ENCODE results near the gene ADAM10.

The ADAM10 gene

DNA sequence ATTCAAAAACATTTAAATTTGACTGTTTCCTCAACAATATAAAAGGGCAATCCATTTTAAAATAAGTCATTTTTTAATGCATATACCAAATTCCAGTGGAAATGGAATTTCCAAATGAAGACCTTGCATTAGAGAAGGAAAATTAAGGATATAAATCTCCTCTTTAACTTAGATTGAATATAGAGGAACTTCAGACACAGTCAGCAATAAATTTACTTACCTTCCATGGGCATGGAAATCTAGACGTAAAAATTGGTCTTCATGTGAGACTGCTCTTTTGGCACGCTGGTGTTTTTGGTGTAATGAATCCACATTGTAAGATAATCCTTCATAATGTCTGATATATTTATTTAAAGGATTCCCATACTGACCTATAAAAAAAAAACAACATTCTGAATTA is 32.1 kb downstream of the ADAM10 start:
- DNase-seq (ENCODE audit: low spot score in 2 of 2): no peak
- in situ Hi-C loops (cut with MboI; ENCODE audit: low sequenced_read_pairs): no loop called here
- H3K4me3 ChIP-seq: no peak overlapping the region
- H3K36me3 ChIP-seq (replicated peaks): no peaks in the 10 kb centered on the region; the same call in 1 of the 2 replicates
- H3K9me3 ChIP-seq: no peaks in the 10 kb centered on the region
- H3K4me1 ChIP-seq: no peaks in the 10 kb centered on the region
- H3K27me3 ChIP-seq (ENCODE audit: low read depth): no peaks in the 10 kb centered on the region

- Histone ChIP-seq H3K9me3 (no peaks in the 10 kb centered on the region), H3K36me3 (replicated peaks) (no peaks in the 10 kb centered on the region; the same call in 1 of the 2 replicates), H3K4me3 (no peak overlapping the region), H3K27me3 (ENCODE audit: low read depth) (no peaks in the 10 kb centered on the region), H3K4me1 (no peaks in the 10 kb centered on the region)
- in situ Hi-C loops (cut with MboI; ENCODE audit: low sequenced_read_pairs): no loop called here
- DNase-seq (ENCODE audit: low spot score in 2 of 2): no peak
Measured at GRCh38 chr15:58716027-58716426, 33.5 kb downstream of the ADAM10 start.

DNA sequence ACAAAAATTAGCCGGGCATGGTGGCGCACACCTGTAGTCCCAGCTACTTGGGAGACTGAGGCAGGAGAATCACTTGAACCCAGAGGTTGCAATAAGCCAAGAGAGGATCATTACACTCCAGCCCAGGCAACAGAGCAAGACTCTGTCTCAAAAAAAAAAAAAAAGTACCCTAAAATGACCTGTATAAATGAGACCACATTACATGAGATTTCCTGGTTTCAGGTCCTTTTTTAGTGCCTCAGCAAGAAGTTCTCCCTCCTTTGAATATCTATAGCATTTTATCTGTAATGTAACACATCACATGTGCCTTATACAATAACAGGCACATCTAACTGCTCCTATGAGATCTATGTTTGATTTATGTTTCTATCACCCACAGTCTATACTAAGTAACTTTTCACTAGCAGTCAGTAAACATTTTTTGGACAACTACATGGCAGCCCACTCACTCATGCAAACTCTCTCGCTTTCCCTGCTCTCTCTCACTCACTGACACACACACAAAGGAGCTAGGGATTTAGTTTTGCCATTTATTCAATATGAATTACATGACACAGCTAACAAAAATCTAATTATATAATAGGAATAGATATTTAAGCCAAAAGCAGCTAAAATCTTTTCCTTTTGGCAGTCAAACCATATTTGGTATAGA is 34.1 kb downstream of the ADAM10 start:
- H3K27me3 ChIP-seq (ENCODE audit: low read depth): no peaks in the 10 kb centered on the region
- no peaks in the 10 kb centered on the region for H3K4me1 ChIP-seq
- DNase-seq (ENCODE audit: low spot score in 2 of 2): no peak
- no peak overlapping the region for H3K4me3 ChIP-seq
- no peaks in the 10 kb centered on the region for H3K9me3 ChIP-seq
- in situ Hi-C loops (cut with MboI; ENCODE audit: low sequenced_read_pairs): no loop called here
- H3K36me3 ChIP-seq (replicated peaks): no peaks in the 10 kb centered on the region; the same call in none of the 2 replicates

GRCh38 chr15:58710701-58711100 is 38.8 kb downstream of the ADAM10 start:
- in situ Hi-C loops (cut with MboI; ENCODE audit: low sequenced_read_pairs): no loop called here
- peaks cover 4% of the 10 kb centered on the region; the same call in 1 of the 2 replicates for H3K4me1 ChIP-seq
- DNase-seq (ENCODE audit: low spot score in 2 of 2): no peak
- H3K9me3 ChIP-seq: no peaks in the 10 kb centered on the region
- H3K4me3 ChIP-seq: no peak overlapping the region
- H3K36me3 ChIP-seq (replicated peaks): no peaks in the 10 kb centered on the region; the same call in 1 of the 2 replicates
- H3K27me3 ChIP-seq (ENCODE audit: low read depth): no peaks in the 10 kb centered on the region

GRCh38 chr15:58707397-58707796 is 42.1 kb downstream of the ADAM10 start:
- no peak for DNase-seq (ENCODE audit: low spot score in 2 of 2)
- in situ Hi-C loops (cut with MboI; ENCODE audit: low sequenced_read_pairs): no loop called here
- Histone ChIP-seq H3K4me3 (no peak overlapping the region), H3K9me3 (no peaks in the 10 kb centered on the region; the same call in 1 of the 2 replicates), H3K4me1 (peaks cover 18% of the 10 kb centered on the region), H3K36me3 (replicated peaks) (peaks cover 4% of the 10 kb centered on the region; the same call in 1 of the 2 replicates), H3K27me3 (ENCODE audit: low read depth) (no peaks in the 10 kb centered on the region)

DNA sequence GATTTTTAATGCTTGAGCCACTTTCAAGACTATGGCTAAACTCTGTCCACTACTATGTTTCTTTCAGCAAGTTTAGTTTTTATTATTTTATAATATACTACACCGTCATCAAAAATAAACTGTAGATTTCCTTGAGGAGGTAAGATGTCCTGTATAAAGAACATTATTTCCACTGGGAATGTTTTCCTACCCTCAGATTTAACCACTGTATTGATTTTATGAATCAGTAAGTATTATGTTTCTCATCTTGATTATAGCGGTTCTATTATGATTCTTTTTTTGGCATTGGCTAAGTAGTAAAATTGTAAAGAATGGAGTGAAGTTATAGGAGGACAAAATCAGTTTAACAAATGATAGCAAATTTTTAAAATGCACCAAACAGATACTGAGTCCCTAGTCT is 44.4 kb downstream of the ADAM10 start:
- DNase-seq (ENCODE audit: low spot score in 2 of 2): no peak
- Histone ChIP-seq H3K4me3 (no peak overlapping the region), H3K9me3 (no peaks in the 10 kb centered on the region; the same call in 1 of the 2 replicates), H3K27me3 (ENCODE audit: low read depth) (no peaks in the 10 kb centered on the region), H3K36me3 (replicated peaks) (peaks cover 5% of the 10 kb centered on the region), H3K4me1 (peaks cover 18% of the 10 kb centered on the region)
- in situ Hi-C loops (cut with MboI; ENCODE audit: low sequenced_read_pairs): no loop called here

DNA sequence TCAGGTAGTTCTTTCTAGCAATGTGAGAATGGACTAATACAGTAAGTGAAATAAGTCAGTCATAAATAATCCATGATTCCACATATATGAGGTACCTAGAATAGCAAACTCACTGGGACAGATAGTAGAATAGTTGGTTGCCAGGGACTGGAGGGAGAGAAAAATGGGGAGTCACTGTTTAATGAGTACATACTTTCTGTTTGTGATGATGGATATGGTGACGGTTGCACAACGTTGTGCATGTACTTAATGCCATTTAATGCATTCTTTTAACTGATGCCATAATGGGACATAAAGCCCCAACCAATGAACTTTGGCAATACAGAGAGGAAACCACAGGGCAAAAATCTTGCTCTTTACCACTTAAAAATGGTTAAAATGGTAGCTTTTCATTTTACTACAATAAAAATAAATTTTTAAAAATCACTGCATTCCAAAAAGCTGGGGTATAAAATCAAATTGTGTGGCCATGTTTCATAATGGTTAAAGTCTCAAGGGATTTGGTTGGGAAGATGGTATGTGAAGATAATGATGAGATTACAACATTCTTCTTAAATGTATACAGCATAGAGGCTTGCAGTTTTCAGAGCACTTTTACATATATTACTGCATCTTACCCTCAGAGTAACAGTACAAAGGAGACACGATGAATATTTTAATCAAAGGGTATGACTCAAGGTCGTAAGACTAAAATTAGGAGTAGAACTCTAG is 45.2 kb downstream of the ADAM10 start:
- in situ Hi-C loops (cut with MboI; ENCODE audit: low sequenced_read_pairs): no loop called here
- Histone ChIP-seq H3K9me3 (no peaks in the 10 kb centered on the region; the same call in 1 of the 2 replicates), H3K4me3 (no peak overlapping the region), H3K27me3 (ENCODE audit: low read depth) (no peaks in the 10 kb centered on the region), H3K36me3 (replicated peaks) (peaks cover 9% of the 10 kb centered on the region), H3K4me1 (peaks cover 17% of the 10 kb centered on the region)
- no peak for DNase-seq (ENCODE audit: low spot score in 2 of 2)

DNA sequence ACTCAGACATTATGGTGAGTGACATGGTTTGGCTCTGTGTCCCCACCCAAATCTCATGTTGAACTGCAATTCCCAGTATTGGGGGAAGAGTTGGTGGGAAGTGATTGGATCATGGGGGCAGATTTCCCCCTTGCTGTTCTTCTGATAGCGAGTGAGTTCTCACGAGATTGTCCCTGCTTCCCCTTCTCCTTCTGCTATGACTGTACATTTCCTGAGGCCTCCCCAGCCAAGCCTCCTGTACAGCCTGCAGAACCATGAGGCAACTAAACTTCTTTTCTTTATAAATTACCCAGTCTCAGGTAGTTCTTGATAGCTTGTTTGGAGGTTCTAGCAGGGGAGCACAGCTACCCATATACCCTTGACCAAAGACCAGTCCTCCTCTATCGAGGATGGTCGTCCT is 45.9 kb downstream of the ADAM10 start:
- H3K36me3 ChIP-seq (replicated peaks): peaks cover 9% of the 10 kb centered on the region
- H3K9me3 ChIP-seq: no peaks in the 10 kb centered on the region; the same call in 1 of the 2 replicates
- no peak overlapping the region for H3K4me3 ChIP-seq
- peaks cover 16% of the 10 kb centered on the region for H3K4me1 ChIP-seq
- DNase-seq (ENCODE audit: low spot score in 2 of 2): no peak
- in situ Hi-C loops (cut with MboI; ENCODE audit: low sequenced_read_pairs): no loop called here
- H3K27me3 ChIP-seq (ENCODE audit: low read depth): no peaks in the 10 kb centered on the region

- in situ Hi-C loops (cut with MboI; ENCODE audit: low sequenced_read_pairs): no loop called here
- H3K9me3 ChIP-seq: no peaks in the 10 kb centered on the region; the same call in 1 of the 2 replicates
Measured at GRCh38 chr15:58702233-58702632, 47.3 kb downstream of the ADAM10 start.

DNA sequence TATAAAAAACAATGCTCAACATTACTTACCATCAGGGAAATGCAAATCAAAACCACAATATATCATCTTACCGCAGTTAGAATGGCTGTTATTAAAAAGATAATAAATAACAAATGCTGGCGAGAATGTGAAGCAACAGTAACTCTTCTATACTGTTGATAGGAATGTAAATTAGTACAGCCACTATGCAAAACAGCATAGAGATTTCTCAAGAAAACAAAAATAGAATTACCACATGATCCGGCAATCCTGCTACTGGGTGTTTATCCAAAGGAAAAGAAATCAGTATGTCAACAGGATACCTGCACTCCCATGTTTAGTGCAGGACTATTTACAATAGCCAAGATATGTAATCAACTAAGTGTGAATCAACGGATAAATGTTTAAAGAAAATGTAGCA is 48.1 kb downstream of the ADAM10 start:
- in situ Hi-C loops (cut with MboI; ENCODE audit: low sequenced_read_pairs): no loop called here
- Histone ChIP-seq H3K4me1 (peaks cover 16% of the 10 kb centered on the region), H3K4me3 (no peak overlapping the region), H3K27me3 (ENCODE audit: low read depth) (no peaks in the 10 kb centered on the region), H3K9me3 (no peaks in the 10 kb centered on the region; the same call in 1 of the 2 replicates), H3K36me3 (replicated peaks) (peaks cover 9% of the 10 kb centered on the region)
- DNase-seq (ENCODE audit: low spot score in 2 of 2): no peak

More at GRCh38 chr15:58702233-58702632, 47.3 kb downstream of the ADAM10 start:
- DNase-seq (ENCODE audit: low spot score in 2 of 2): no peak
- H3K27me3 ChIP-seq (ENCODE audit: low read depth): no peaks in the 10 kb centered on the region
- H3K36me3 ChIP-seq (replicated peaks): peaks cover 9% of the 10 kb centered on the region
- H3K4me3 ChIP-seq: no peak overlapping the region
- peaks cover 16% of the 10 kb centered on the region for H3K4me1 ChIP-seq

DNA sequence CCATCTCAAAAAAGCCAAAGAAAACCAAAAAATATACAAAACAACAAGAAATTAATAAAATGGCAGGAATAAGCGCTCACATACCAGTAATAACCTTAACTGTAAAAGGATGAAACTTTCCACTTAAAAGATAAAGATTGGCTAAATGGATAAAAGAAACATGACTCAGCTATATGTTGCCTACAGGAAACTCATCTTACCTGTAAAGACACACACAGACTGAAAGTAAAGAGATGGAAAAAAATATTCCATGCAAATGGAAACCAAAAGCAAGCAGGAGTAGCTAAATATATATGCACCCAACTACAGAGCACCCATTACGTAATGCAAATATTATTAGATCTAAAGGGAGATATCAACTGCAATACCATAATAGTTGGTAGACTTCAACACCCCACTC is 49.7 kb downstream of the ADAM10 start:
- H3K36me3 ChIP-seq (replicated peaks): peaks cover 9% of the 10 kb centered on the region
- no peak for DNase-seq (ENCODE audit: low spot score in 2 of 2)
- H3K4me1 ChIP-seq: peaks cover 12% of the 10 kb centered on the region
- no peak overlapping the region for H3K4me3 ChIP-seq
- H3K9me3 ChIP-seq: no peaks in the 10 kb centered on the region; the same call in 1 of the 2 replicates
- H3K27me3 ChIP-seq (ENCODE audit: low read depth): no peaks in the 10 kb centered on the region
- in situ Hi-C loops (cut with MboI; ENCODE audit: low sequenced_read_pairs): no loop called here

DNA sequence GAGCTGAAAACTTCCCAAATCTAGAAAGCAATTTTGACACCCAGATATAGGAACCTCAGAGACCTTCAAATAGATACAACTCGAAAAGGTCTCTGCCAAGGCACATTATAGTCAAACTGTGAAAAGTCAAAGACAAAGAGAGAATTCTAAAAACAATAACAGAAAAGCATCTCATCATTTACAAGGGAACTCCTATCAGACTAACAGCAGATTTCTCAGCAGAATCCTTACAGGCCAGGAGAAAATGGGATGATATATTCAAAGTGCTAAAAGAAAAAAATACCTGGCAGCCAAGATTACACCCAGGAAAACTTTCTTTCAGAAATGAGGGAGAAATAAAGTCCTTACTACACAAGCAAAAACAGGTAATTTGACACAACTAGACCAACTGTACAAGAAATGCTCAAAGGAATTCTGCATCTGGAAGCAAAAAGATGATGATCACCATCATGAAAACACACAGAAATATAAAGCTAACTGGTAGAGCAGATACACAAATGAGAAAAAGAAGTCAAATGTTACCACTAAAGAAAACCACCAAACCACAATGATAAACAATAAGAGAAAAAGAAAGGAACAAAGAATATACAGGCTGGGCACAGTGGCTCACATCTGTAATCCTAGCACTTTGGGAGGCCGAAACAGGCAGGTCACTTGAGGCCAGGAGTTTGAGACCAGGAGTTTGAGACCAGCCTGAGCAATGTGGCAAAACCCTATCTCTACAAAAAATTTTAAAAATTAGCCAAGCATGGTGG is 50.4 kb downstream of the ADAM10 start:
- in situ Hi-C loops (cut with MboI; ENCODE audit: low sequenced_read_pairs): no loop called here
- no peak overlapping the region for H3K4me3 ChIP-seq
- H3K27me3 ChIP-seq (ENCODE audit: low read depth): no peaks in the 10 kb centered on the region
- H3K4me1 ChIP-seq: peaks cover 12% of the 10 kb centered on the region
- DNase-seq (ENCODE audit: low spot score in 2 of 2): no peak
- no peaks in the 10 kb centered on the region; the same call in 1 of the 2 replicates for H3K9me3 ChIP-seq
- H3K36me3 ChIP-seq (replicated peaks): peaks cover 4% of the 10 kb centered on the region

- H3K4me1 ChIP-seq: peaks cover 16% of the 10 kb centered on the region
- peaks cover 4% of the 10 kb centered on the region for H3K36me3 ChIP-seq (replicated peaks)
- no peak for DNase-seq (ENCODE audit: low spot score in 2 of 2)
- H3K4me3 ChIP-seq: no peak overlapping the region
- H3K27me3 ChIP-seq (ENCODE audit: low read depth): no peaks in the 10 kb centered on the region
- in situ Hi-C loops (cut with MboI; ENCODE audit: low sequenced_read_pairs): no loop called here
- H3K9me3 ChIP-seq: no peaks in the 10 kb centered on the region; the same call in 1 of the 2 replicates
Measured at GRCh38 chr15:58697220-58697619, 52.3 kb downstream of the ADAM10 start.

Data from HAP-1 (cell line).